ENCODE data around the gene THRB. TPM values are rescaled to one million over a fixed set of nuclear protein-coding genes. Genes with fewer than 3 reads are reported as not detected.

The THRB gene
- total and polyA plus RNA-seq, 2 experiments from 2014 or later, result 26.8 to 60.0 TPM

DNA sequence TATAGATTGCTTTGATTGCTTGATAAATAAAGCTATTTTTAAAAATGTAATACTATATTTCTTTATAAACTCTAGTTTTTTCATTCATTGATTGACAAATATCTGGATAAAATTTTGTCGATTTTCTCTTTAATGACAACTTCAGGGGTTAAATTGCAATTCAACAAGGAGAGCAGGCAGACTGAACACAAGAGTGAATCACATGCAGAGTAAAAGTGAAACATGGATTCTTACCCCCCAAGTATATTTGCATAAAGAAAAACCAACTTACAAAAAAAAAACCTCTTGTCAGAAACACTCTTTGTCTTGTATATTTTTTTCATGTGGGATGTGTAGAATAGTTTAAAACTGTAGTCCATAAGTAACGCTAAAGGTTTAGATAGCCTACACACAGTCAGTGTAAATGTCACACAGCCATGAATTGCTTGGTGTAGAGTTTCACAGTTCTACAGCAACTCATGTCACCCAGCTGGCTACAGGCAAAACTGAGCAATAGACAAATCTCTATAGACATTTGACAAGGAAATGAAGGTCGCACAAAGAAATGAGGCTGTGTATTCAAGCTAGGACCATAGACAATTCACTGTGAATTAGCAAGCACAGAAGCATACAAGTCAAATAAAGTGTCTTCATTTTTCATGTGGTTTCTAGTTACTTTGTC lies 141.6 kb downstream of the THRB start:
- WGBS (ENCODE audit: low lambda C conversion rate, missing lambda C conversion rate), result 86% methylated on average over 3 of the region's 3 CpGs

DNA sequence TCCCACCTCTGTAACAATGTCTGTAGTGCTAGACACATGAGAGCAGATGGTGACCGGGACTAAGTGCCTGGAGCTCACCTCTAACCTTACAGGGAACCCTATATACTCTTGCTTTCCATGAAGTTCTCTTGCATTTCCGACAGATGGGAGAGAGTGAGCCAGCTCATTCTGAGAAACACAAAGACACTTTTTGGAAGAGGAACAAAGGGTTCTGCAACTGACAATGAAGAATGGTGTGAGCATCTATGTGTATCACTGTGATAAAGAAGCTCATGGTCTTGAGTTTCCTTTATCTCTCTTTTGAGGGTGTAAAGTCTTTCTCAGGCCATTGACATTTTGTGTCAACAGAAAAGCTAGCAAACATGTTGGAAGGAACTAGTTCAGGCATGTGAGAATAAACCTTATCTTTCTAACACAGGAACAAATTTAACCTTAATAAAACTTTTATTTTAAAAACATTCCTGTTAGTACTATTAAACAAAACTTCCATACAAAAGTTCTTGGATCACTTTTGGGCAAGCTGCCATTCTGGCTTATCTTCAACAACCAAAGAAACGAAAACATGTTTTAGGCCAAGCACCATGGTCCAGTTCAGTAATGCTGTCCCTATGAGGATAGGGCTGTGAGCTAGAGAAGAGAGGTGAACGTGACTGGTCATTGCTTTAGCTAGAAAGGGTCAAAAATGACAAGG lies 142.7 kb downstream of the THRB start:
- Histone ChIP-seq H4K20me1 (ENCODE audit: insufficient read depth, poor library complexity, severe bottlenecking) (no peaks in the 10 kb centered on the region), H3K4me1 (ENCODE audit: insufficient read depth) (peaks cover 6% of the 10 kb centered on the region), H3K9me3 (ENCODE audit: low read depth) (no peaks in the 10 kb centered on the region), H3K27ac (peak overlapping the region; percentile 33), H3K4me2 (no peak overlapping the region), H3K4me3 (no peak overlapping the region), H3K9me2 (replicated peaks; ENCODE audit: insufficient read depth) (no peaks in the 10 kb centered on the region), H2AFZ (no peak overlapping the region), H3K36me3 (replicated peaks; ENCODE audit: insufficient read depth, low read depth) (no peaks in the 10 kb centered on the region), H3K79me2 (peaks cover 24% of the 10 kb centered on the region), H3K27me3 (no peaks in the 10 kb centered on the region)
- 67% methylated on average over 4 of the region's 4 CpGs for WGBS (ENCODE audit: low lambda C conversion rate, missing lambda C conversion rate)
- TF ChIP-seq, protein P1, sequence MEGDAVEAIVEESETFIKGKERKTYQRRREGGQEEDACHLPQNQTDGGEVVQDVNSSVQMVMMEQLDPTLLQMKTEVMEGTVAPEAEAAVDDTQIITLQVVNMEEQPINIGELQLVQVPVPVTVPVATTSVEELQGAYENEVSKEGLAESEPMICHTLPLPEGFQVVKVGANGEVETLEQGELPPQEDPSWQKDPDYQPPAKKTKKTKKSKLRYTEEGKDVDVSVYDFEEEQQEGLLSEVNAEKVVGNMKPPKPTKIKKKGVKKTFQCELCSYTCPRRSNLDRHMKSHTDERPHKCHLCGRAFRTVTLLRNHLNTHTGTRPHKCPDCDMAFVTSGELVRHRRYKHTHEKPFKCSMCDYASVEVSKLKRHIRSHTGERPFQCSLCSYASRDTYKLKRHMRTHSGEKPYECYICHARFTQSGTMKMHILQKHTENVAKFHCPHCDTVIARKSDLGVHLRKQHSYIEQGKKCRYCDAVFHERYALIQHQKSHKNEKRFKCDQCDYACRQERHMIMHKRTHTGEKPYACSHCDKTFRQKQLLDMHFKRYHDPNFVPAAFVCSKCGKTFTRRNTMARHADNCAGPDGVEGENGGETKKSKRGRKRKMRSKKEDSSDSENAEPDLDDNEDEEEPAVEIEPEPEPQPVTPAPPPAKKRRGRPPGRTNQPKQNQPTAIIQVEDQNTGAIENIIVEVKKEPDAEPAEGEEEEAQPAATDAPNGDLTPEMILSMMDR (IDR thresholded peaks at IDR 0.05; ENCODE audit: poor library complexity), result no peak
- TF ChIP-seq EZH2 (IDR thresholded peaks at IDR 0.05; ENCODE audit: borderline replicate concordance) (no peak), EZH2phosphoT487 (IDR thresholded peaks at IDR 0.05; ENCODE audit: low read depth, severe bottlenecking, unreplicated experiment) (no peak)
- no peak for DNase-seq (ENCODE audit: low spot score)

More for the DNA sequence above, 141.6 kb downstream of the THRB start:
- peaks cover 30% of the 10 kb centered on the region for H3K79me2 ChIP-seq
- no peaks in the 10 kb centered on the region for H3K36me3 ChIP-seq (replicated peaks; ENCODE audit: insufficient read depth, low read depth)
- peaks cover 6% of the 10 kb centered on the region for H3K4me1 ChIP-seq (ENCODE audit: insufficient read depth)
- no peaks in the 10 kb centered on the region for H3K27me3 ChIP-seq
- H3K27ac ChIP-seq, result no peak overlapping the region
- no peak for DNase-seq (ENCODE audit: low spot score)
- no peak overlapping the region for H3K4me3 ChIP-seq
- no peak for TF ChIP-seq EZH2phosphoT487 (IDR thresholded peaks at IDR 0.05; ENCODE audit: low read depth, severe bottlenecking, unreplicated experiment)
- TF ChIP-seq, protein P1 (IDR thresholded peaks at IDR 0.05; ENCODE audit: poor library complexity), result no peak
- no peak for TF ChIP-seq EZH2 (IDR thresholded peaks at IDR 0.05; ENCODE audit: borderline replicate concordance)
- no peaks in the 10 kb centered on the region for H3K9me3 ChIP-seq (ENCODE audit: low read depth)
- no peaks in the 10 kb centered on the region for H3K9me2 ChIP-seq (replicated peaks; ENCODE audit: insufficient read depth)
- no peak overlapping the region for H2AFZ ChIP-seq
- H4K20me1 ChIP-seq (ENCODE audit: insufficient read depth, poor library complexity, severe bottlenecking), result no peaks in the 10 kb centered on the region
- no peak overlapping the region for H3K4me2 ChIP-seq

DNA sequence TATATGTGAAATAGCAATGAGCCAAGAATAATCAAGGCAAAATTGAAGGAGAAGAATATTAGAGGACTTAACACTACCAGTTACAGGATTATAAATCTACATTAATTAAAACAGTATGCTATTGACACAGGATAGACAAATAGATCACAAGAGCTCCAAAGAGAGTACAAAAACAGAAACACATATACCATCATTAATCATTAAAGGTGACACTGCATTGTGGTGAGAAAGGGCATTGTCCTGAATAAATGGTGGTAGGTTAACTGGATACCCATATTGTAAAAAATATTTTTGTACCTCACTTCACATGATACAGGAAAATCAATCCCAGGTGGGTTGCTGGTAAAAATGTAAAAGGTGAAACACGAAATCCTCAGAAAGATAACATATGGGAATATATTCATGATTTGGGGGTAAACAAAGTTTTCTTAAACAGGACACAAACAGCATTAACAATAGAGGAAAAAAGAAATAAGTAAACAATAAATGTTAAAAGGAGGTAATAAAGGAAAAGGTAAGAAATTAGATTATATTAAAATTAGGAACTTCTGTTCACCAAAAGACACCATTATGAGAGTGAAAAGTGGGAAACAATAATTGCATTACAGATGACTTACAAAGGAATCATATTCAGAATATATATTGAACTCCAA lies 145.2 kb downstream of the THRB start:
- H3K4me3 ChIP-seq, result no peak overlapping the region
- no peaks in the 10 kb centered on the region for H4K20me1 ChIP-seq (ENCODE audit: insufficient read depth, poor library complexity, severe bottlenecking)
- H3K27ac ChIP-seq, result no peak overlapping the region
- no peak for DNase-seq (ENCODE audit: low spot score)
- H3K9me2 ChIP-seq (replicated peaks; ENCODE audit: insufficient read depth), result no peaks in the 10 kb centered on the region
- TF ChIP-seq EZH2 (IDR thresholded peaks at IDR 0.05; ENCODE audit: borderline replicate concordance), result no peak
- no peaks in the 10 kb centered on the region for H3K27me3 ChIP-seq
- H3K9me3 ChIP-seq (ENCODE audit: low read depth), result no peaks in the 10 kb centered on the region
- H2AFZ ChIP-seq, result no peak overlapping the region
- H3K4me2 ChIP-seq, result no peak overlapping the region
- peaks cover 44% of the 10 kb centered on the region for H3K79me2 ChIP-seq
- H3K4me1 ChIP-seq (ENCODE audit: insufficient read depth), result peaks cover 6% of the 10 kb centered on the region
- WGBS (ENCODE audit: low lambda C conversion rate, missing lambda C conversion rate), result 90% methylated on average over 1 of the region's 1 CpG
- no peaks in the 10 kb centered on the region for H3K36me3 ChIP-seq (replicated peaks; ENCODE audit: insufficient read depth, low read depth)

DNA sequence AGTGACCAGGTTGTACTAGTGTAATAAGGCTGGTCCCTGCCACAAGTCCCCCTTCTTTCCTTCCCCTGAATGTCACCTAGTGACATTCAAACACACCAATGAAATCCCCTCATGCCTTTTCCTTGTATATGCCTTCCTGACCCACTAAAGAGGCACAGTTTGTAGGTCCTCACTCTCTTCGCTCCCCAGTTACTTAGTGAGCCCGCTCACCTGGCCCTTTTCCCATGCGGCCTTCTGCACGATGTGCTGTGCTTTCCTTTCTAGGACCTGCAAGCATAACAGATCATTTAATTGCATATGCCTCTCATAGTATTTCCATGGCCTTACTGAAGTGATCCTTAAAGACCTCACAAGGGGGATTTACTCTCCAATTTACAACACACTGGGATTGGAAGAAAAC lies 146.3 kb downstream of the THRB start:
- Histone ChIP-seq H3K4me1 (ENCODE audit: insufficient read depth) (peaks cover 6% of the 10 kb centered on the region), H3K79me2 (peaks cover 52% of the 10 kb centered on the region), H3K36me3 (replicated peaks; ENCODE audit: insufficient read depth, low read depth) (no peaks in the 10 kb centered on the region), H3K9me2 (replicated peaks; ENCODE audit: insufficient read depth) (no peaks in the 10 kb centered on the region), H4K20me1 (ENCODE audit: insufficient read depth, poor library complexity, severe bottlenecking) (no peaks in the 10 kb centered on the region), H3K27ac (no peak overlapping the region), H2AFZ (no peak overlapping the region), H3K4me2 (no peak overlapping the region), H3K4me3 (no peak overlapping the region), H3K9me3 (ENCODE audit: low read depth) (no peaks in the 10 kb centered on the region), H3K27me3 (no peaks in the 10 kb centered on the region)
- WGBS (ENCODE audit: low lambda C conversion rate, missing lambda C conversion rate), result 92% methylated on average over 4 of the region's 4 CpGs
- TF ChIP-seq, protein P1 (IDR thresholded peaks at IDR 0.05; ENCODE audit: poor library complexity), result no peak
- no peak for TF ChIP-seq EZH2 (IDR thresholded peaks at IDR 0.05; ENCODE audit: borderline replicate concordance)
- no peak for TF ChIP-seq EZH2phosphoT487 (IDR thresholded peaks at IDR 0.05; ENCODE audit: low read depth, severe bottlenecking, unreplicated experiment)
- no peak for DNase-seq (ENCODE audit: low spot score)
